Lung (tissue), 12 donors: ENCODE data around the gene RMDN2. TPM values are rescaled to one million over a fixed set of nuclear protein-coding genes. Genes with fewer than 3 reads are reported as not detected.

Experiments used
- ATAC-seq: fragments of 200-7000 bp; cut with Tn5 transposase; one replicate; pipeline ENCODE4 v1.9.1; 2020; ENCODE audit warnings: moderate number of reproducible peaks; ENCODE audit not compliant: insufficient read depth, low FRiP score
- DNase-seq, 3 donors: peaks; one replicate each; pipeline ENCODE4 v3.0.0-alpha.2; 2013 to 2017
- H3K27ac ChIP-seq, 2 donors: one replicate each; pipeline ENCODE4 v1.5.1; 2013; ENCODE audit warnings: mild to moderate bottlenecking in 2 of 2, moderate library complexity in 2 of 2, control low read depth in 1 of 2, inconsistent platforms in 1 of 2, low read depth in 1 of 2, low read length in 1 of 2
- H3K27me3 ChIP-seq, 3 donors: one replicate each; pipeline ENCODE4 v1.5.1; 2013; ENCODE audit warnings: low read length in 2 of 3; ENCODE audit not compliant: control insufficient read depth in 3 of 3, insufficient read depth in 3 of 3
- H3K36me3 ChIP-seq, 4 donors: one replicate each; pipeline ENCODE4 v1.5.1; 2013; ENCODE audit warnings: low read length in 4 of 4, mild to moderate bottlenecking in 1 of 4, moderate library complexity in 1 of 4; ENCODE audit not compliant: control insufficient read depth in 4 of 4, insufficient read depth in 4 of 4
- H3K4me1 ChIP-seq, 5 donors: one replicate each; pipeline ENCODE4 v1.5.1; 2013; ENCODE audit warnings: low read length in 5 of 5, mild to moderate bottlenecking in 2 of 5, moderate library complexity in 1 of 5; ENCODE audit not compliant: control insufficient read depth in 5 of 5, insufficient read depth in 5 of 5
- H3K4me3 ChIP-seq: one replicate; pipeline ENCODE4 v1.5.1; 2013; ENCODE audit warnings: mild to moderate bottlenecking, control low read depth, moderate library complexity
- H3K9ac ChIP-seq, 2 donors: one replicate each; pipeline ENCODE4 v1.5.1; 2013; ENCODE audit warnings: low read length in 2 of 2, control low read depth in 1 of 2; ENCODE audit not compliant: insufficient read depth in 1 of 2
- H3K9me3 ChIP-seq, 4 donors: one replicate each; pipeline ENCODE4 v1.5.1; 2013; ENCODE audit warnings: low read length in 3 of 4, mild to moderate bottlenecking in 1 of 4, moderate library complexity in 1 of 4; ENCODE audit not compliant: control insufficient read depth in 4 of 4, insufficient read depth in 3 of 4
- CTCF ChIP-seq: IDR thresholded peaks from 2 replicates; pipeline ENCODE4 v1.5.1; 2012; ENCODE audit warnings: mild to moderate bottlenecking; ENCODE audit errors: control extremely low read depth, extremely low read depth
- WGBS, 2 donors: extraction: QIAGEN DNeasy Blood & Tissue Kit; methylation state at CpG; one replicate each; pipeline ENCODE4 v1.1.7; 2013; 5-methylcytosine and 5-hydroxymethylcytosine counted together
- polyA plus RNA-seq, 2 donors: library from polyadenylated mRNA; stranded (reverse); fragments of 200-250 nt; gene quantifications; one replicate each; pipeline ENCODE4 v1.2.1, GENCODE V29; 2013
- total RNA-seq, 2 donors: library from RNA; depleted of rRNA in 1 of 2; stranded (reverse); fragments of >200 nt in 1 of 2; gene quantifications; one replicate each; pipeline ENCODE4 v1.2.1, GENCODE V29; 2014 to 2021
- donor health status: control.
- donor health status: control.
- donor health status: Bipolar disorder and iron deficiency.
- donor health status: healthy.
- donor health status: DM: yes; HTN: yes; CAD: no.

RMDN2 gene
- total and polyA plus RNA-seq, 4 donors: 7.7 to 37.9 (median 18.3) TPM

- peaks cover 0 to 25% (median 14%) of the 10 kb centered on the region in 5 donors for H3K4me1 ChIP-seq
- H3K4me3 ChIP-seq: no peak overlapping the region
- TF ChIP-seq CTCF: no peak
- no peak for ATAC-seq
- peaks cover 0 to 4% (median 1%) of the 10 kb centered on the region in 4 donors for H3K9me3 ChIP-seq
- H3K9ac ChIP-seq: no peak overlapping the region
- no peak overlapping the region for H3K27ac ChIP-seq
- 79% methylated on average over 3 of the region's 3 CpGs for WGBS, 2 donors
- no peak for DNase-seq
- no peaks in the 10 kb centered on the region for H3K36me3 ChIP-seq
- no peaks in the 10 kb centered on the region for H3K27me3 ChIP-seq
Observed at GRCh38 chr2:37896319-37896718, 28.8 kb upstream of the RMDN2 start.

GRCh38 chr2:37897511-37897910, 27.6 kb upstream of the RMDN2 start:
- DNase-seq: no peak
- H3K4me3 ChIP-seq: no peak overlapping the region
- no peak overlapping the region for H3K27ac ChIP-seq
- no peaks in the 10 kb centered on the region for H3K27me3 ChIP-seq
- peaks cover 0 to 19% (median 9%) of the 10 kb centered on the region in 5 donors for H3K4me1 ChIP-seq
- WGBS, 2 donors: 53 to 72% methylated on average over 3 of the region's 3 CpGs
- TF ChIP-seq CTCF: no peak
- no peak for ATAC-seq
- H3K9ac ChIP-seq: no peak overlapping the region
- H3K36me3 ChIP-seq: no peaks in the 10 kb centered on the region
- peaks cover 0 to 4% (median 1%) of the 10 kb centered on the region in 4 donors for H3K9me3 ChIP-seq

- no peak for ATAC-seq
- Histone ChIP-seq H3K9ac (no peak overlapping the region), H3K4me1 (peaks cover 0 to 17% (median 7%) of the 10 kb centered on the region in 5 donors), H3K27ac (no peak overlapping the region), H3K27me3 (no peaks in the 10 kb centered on the region), H3K9me3 (peaks cover 0 to 4% (median 1%) of the 10 kb centered on the region in 4 donors), H3K36me3 (no peaks in the 10 kb centered on the region), H3K4me3 (no peak overlapping the region)
- no peak for DNase-seq
- no peak for TF ChIP-seq CTCF
Observed at GRCh38 chr2:37898448-37898847, 26.6 kb upstream of the RMDN2 start.

- TF ChIP-seq CTCF: no peak
- DNase-seq (no peak), ATAC-seq (no peak)
- Histone ChIP-seq H3K27me3 (no peaks in the 10 kb centered on the region), H3K9me3 (peaks cover 0 to 4% (median 1%) of the 10 kb centered on the region in 4 donors), H3K4me3 (no peak overlapping the region), H3K27ac (no peak overlapping the region), H3K4me1 (no peaks in the 10 kb centered on the region), H3K36me3 (no peaks in the 10 kb centered on the region), H3K9ac (no peak overlapping the region)
Observed at GRCh38 chr2:37902991-37903390, 22.1 kb upstream of the RMDN2 start.
